22Rv1 (cell line): ENCODE measurements around the gene GRIP2.

Experiments
- CTCF ChIP-seq: fragments of 450-650 bp; IDR thresholded peaks from 2 replicates; pipeline ENCODE4 v1.5.1; 2017; ENCODE audit warnings: mild to moderate bottlenecking
- ZFX ChIP-seq: fragments of 450-650 bp; IDR thresholded peaks from 2 replicates; pipeline ENCODE4 v1.6.1; 2017; ENCODE audit warnings: antibody characterized with exemption, borderline replicate concordance

GRCh38 chr3:14520967-14521366, 19.2 kb downstream of the GRIP2 start:
- no peak for TF ChIP-seq CTCF
- TF ChIP-seq ZFX: no peak
